Stimulated activated CD4-positive, alpha-beta T cell treated with anti-CD3 and anti-CD28 coated beads, Interleukin-12 subunit alpha, Interleukin-12 subunit beta, amount 100 ng/mL, for 4 hours (primary cell): Measurements from ENCODE around the gene PTPN2.

Experiments used
- DNase-seq: peaks from one replicate; pipeline ENCODE4 v3.0.0-alpha.2; 2020

The PTPN2 gene

GRCh38 chr18:12857215-12857905, 26.7 kb downstream of the PTPN2 start:
- DNase-seq: peak; percentile 28

DNA sequence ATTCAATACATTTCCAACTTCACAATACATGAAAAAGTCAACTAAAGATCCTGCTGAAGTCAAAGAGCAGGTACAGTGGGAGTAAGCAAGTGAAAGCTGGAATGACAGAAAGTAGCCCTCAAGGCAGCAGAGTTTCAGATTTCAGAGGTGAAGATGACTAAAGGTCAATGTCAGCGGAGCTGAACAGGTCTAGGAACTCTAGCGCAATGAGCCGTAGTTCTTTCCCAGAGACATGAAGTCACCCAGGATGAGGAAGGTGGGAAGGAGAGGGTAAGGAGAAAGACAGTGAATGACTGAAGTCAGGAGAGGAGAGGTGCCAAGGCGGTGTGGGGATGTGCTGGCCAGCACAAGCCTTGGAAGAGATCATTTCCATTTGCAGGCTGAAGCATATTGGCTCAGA, 28.1 kb downstream of the PTPN2 start:
- no peak for DNase-seq

GRCh38 chr18:12852566-12853315, 31.3 kb downstream of the PTPN2 start:
- no peak for DNase-seq

GRCh38 chr18:12851716-12852115, 32.3 kb downstream of the PTPN2 start:
- DNase-seq: no peak

- DNase-seq: no peak
These were observed 34.5 kb downstream of the PTPN2 start for GRCh38 chr18:12849548-12849947.

- DNase-seq: no peak
These were observed 35.6 kb downstream of the PTPN2 start for GRCh38 chr18:12848405-12848804.

DNA sequence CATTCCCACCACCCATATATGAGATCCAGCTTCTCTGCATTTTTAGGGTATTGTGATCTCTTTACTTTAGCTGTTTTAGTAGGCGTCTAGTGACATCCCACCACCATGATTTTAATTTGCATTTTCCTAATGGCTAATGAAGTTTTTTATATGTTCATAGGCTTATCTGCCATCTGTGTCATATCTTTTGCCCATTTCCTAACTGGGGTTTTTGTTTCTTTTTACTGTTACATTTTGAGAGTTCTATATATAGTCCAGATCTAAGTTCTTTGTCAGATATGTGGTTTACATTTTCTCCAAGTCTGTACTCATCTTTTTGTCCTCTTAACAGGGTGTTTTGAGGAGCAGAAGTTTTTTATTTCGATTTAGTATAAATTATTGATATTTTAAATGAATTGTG, 39.6 kb downstream of the PTPN2 start:
- DNase-seq: no peak

GRCh38 chr18:12843420-12844350, 40.4 kb downstream of the PTPN2 start:
- no peak for DNase-seq

GRCh38 chr18:12842459-12843380, 41.3 kb downstream of the PTPN2 start:
- DNase-seq: no peak

DNA sequence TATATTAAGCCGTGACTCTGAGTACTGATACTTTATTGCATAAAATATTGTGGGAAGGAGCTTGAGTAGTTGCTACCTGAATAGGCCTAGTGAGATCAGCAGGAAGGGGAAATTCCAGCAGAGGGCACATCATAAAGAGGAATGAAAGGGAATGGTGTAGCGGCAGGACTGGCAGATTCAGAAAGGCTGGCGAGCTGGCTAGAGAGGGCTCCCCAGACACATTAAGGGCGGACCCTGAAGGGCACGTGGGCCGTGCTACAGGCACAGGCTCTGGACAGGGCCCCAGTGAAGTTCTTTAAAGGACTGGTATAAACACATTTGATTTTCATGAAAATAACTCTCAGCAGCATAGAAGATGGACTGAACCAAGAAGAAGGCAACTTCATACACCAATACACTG, 43.0 kb downstream of the PTPN2 start:
- no peak for DNase-seq

GRCh38 chr18:12840382-12840781, 43.7 kb downstream of the PTPN2 start:
- no peak for DNase-seq

DNA sequence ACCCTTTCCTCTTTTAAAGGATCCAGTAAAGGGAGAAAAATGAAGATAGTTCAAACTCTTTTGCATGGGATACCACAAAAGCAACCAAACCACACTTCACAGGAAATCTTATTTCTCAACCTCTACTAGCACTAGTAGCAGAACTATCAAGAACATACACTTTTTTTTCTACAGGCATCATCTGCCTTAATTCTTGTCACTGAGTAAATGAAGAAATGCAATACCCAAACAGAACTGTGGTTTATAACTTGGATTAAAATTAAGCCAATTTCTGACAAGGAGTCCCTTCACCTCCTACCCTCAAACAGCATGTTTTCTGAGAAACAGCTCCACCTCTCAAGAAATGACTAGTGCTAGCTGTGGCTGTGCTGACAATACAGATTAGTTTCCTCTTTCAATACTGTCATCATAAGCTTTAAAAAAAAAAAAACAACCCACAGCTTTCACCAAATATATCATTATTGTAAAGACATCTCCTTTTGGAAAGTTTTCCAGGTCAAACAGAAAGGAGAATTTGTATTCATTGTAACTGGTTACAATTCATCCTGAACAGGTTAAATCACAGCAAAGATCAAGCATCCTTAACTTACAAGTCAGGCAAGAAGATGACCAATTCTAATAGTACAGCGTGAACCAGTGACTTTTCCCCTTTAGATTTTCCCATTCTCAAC, 44.4 kb downstream of the PTPN2 start:
- DNase-seq: no peak

DNA sequence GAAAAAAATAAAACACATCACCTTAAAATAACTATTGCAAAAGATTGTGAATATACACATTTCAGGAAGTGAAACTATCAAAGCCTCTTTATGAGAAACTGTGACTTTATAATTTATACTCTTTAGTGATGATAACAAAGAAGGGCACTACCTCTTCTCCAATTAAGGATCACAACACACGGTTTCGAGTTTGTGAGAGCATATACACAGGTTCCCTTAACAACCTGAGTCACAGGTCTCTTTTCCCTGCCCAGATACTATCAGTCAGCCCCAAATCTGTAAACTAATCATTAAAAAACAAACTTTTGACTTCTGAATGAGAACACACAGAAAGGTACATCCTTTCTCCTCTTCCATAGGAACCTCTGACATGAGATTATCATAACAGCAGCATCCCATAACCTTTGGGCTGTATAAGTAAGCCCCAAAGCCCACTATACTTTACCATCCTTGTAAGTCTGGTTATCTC, 44.9 kb downstream of the PTPN2 start:
- DNase-seq: no peak

- DNase-seq: no peak
These were observed 45.8 kb downstream of the PTPN2 start for GRCh38 chr18:12838178-12838634.

- DNase-seq: no peak
These were observed 46.3 kb downstream of the PTPN2 start for GRCh38 chr18:12837747-12838146.

DNA sequence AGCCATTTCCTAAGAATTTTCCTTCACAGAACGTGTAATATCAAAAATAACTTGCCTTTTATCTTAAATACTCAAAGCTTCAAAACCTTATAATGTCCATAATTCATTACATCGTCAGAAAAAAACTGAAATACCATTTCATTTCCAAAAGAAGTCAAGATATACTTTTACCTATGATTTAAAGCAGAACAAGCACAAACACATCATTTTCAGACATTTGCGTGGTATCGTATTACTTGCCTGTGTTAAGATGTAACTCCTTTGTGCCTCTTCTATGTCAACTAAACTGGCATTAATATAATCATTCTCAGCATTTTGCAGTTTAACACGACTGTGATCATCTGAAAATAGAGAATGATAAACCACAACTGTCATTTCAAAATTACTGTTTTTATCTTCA, 47.5 kb downstream of the PTPN2 start:
- no peak for DNase-seq

DNA sequence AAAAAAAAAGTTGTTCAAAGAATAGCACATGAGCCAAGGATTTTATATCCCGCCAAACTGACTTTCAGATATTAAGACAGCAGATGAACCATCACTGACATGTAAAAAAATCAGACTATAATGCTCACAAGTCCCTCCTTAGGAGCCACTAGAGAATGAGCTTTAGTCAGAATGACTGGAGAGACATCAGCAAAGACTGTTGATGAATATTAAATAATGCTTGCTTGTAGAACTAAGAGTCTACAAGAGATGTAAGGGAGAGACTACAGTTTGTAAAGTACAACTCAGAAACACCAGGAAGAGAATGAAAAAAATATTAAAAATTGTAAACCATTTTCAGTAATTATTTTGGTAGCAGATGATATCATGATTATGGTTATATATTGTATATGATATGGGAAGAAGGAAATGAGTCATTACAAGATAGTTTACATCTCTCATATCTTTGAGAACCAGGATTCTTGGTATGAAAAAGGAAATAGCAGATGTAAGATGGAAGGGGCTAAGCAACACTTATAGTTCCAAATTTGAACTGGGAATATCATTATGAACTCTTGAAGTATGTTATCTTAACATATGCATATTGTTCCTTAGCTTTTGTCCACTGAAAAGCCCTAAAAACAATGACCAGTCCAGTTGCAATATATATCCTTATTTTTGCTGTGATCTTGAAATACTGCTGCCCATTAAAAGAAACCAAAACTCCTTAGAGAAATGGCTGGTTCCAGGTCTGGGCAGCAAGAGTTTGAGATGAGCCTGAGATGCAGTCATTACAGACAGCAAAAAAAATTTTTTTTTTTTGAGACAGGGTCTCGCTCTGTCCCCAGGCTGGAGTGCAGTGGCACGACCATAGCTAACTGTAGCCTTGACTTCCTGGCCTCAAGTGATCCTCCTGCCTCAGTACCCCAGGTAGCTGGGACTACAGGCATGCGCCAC, 55.7 kb downstream of the PTPN2 start:
- no peak for DNase-seq

DNA sequence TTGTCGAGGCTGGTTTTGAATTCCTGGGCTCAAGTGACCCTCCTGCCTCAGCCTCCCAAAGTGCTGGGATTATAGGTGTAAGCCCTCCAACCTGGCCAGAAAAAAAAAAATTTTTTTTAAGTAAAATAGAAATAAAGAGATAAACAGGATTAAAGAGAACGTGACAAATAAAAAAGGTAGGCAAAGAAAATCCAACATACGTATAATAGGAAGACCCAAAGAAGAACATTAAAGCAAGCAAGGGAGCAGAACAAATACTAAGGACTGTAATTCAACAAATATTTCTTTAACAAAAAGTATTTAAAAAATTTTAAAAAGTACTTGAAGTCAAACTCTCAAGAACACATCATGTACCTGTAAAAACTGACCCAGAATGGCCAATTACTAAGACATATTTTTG, 56.4 kb downstream of the PTPN2 start:
- no peak for DNase-seq

DNA sequence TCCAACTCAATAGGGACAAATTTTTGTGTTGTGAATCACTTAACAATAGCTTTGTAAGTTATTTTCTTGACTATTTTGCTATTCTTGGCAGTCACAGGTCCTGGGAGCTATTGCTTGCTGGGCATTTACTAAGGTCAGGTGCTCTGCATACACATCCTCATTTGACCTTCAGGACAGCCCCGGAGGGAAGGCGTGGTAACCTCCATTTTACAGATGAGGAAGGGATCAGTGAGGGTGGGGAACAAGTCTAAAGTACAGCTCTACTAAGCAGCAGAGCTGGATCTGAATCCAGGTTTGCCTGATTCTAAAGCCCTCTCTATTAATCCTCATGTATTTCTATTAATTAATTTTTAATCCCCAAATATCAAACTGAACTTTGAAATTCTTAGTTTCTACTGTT, 58.8 kb downstream of the PTPN2 start:
- no peak for DNase-seq

GRCh38 chr18:12823892-12824291, 60.1 kb downstream of the PTPN2 start:
- no peak for DNase-seq
